SK-N-MC (cell line): ENCODE data around the gene RPL18.

ENCODE experiments used
- EZH2 ChIP-seq: fragments of 200-600 bp; sonication (generic); IDR thresholded peaks from one replicate; pipeline ENCODE4 v1.6.1; 2017; ENCODE audit warnings: antibody characterized with exemption
- FOXP2 ChIP-seq: optimal IDR thresholded peaks from 2 replicates; pipeline ENCODE3; 2011; ENCODE audit warnings: mild to moderate bottlenecking, moderate library complexity; ENCODE audit not compliant: insufficient read depth; ENCODE audit errors: extremely low read length, control extremely low read depth
- POLR2AphosphoS5 ChIP-seq: IDR thresholded peaks from 2 replicates; pipeline ENCODE4 v1.6.1; 2012; ENCODE audit warnings: mild to moderate bottlenecking, low read depth, low read length, borderline replicate concordance

- TF ChIP-seq POLR2AphosphoS5 (no peak), EZH2 (no peak), FOXP2 (no peak)
Observed at GRCh38 chr19:48650974-48651682, 32.1 kb upstream of the RPL18 start.
